GM12891 (cell line): ENCODE results near the gene DHRS3.

Source experiments
- PAX5 ChIP-seq: IDR thresholded peaks from 2 replicates; pipeline ENCODE4 v1.6.1; 2011; ENCODE audit warnings: low read length, moderate library complexity, mild to moderate bottlenecking; ENCODE audit not compliant: insufficient read depth, severe bottlenecking
- POLR2A ChIP-seq: IDR thresholded peaks from 2 replicates; pipeline ENCODE4 v1.6.1; 2011; ENCODE audit warnings: low read depth, low read length, control low read depth
- POLR2AphosphoS5 ChIP-seq: IDR thresholded peaks from 2 replicates; pipeline ENCODE4 v1.6.1; 2011; ENCODE audit warnings: low read depth, low read length, control low read depth
- POU2F2 ChIP-seq: IDR thresholded peaks from 2 replicates; pipeline ENCODE4 v1.6.1; 2011; ENCODE audit warnings: low read depth, mild to moderate bottlenecking, control low read depth, low read length, moderate library complexity
- SPI1 ChIP-seq: IDR thresholded peaks from 2 replicates; pipeline ENCODE4 v1.6.1; 2011; ENCODE audit warnings: low read depth, low read length, control low read depth
- TAF1 ChIP-seq: IDR thresholded peaks from 2 replicates; pipeline ENCODE4 v1.6.1; 2011; ENCODE audit warnings: low read depth, low read length, control low read depth

DNA sequence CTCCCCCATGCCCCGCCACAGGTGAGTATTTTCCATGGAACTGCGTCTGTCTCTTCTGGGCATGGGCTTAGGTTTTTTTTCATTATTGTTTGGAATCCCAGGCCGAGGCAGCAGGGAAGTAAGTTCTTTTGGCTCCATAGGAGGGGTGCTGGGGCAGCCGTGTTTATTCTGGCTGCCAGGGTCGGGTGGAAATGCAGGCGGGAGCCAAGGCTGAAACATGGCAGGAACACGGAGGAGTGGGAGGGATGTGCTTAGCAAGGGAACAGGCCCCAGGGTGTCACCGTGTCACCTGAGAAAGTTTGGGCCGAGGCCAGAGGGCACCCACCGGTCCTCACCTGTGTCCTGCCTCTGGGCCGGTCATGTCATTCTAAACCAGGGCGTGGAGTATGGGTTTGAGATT lies 4.5 kb upstream of the DHRS3 start:
- no peak for TF ChIP-seq POLR2AphosphoS5
- TF ChIP-seq POLR2A = no peak
- TF ChIP-seq TAF1 = no peak
- no peak for TF ChIP-seq PAX5
- TF ChIP-seq SPI1 = no peak
- TF ChIP-seq POU2F2 = no peak
